NCI-H345 treated with DMSO at 0.1 percent for 48 hours (cell line): ENCODE measurements around the gene MARCHF7.

ENCODE experiments used
- DNase-seq: peaks from one replicate; lab custom pipeline; 2025; ENCODE audit not compliant: unreplicated experiment; lab: John Stamatoyannopoulos, UW

The MARCHF7 gene

GRCh38 chr2:159759577-159759976 is 47.3 kb downstream of the MARCHF7 start:
- DNase-seq: no peak

DNA sequence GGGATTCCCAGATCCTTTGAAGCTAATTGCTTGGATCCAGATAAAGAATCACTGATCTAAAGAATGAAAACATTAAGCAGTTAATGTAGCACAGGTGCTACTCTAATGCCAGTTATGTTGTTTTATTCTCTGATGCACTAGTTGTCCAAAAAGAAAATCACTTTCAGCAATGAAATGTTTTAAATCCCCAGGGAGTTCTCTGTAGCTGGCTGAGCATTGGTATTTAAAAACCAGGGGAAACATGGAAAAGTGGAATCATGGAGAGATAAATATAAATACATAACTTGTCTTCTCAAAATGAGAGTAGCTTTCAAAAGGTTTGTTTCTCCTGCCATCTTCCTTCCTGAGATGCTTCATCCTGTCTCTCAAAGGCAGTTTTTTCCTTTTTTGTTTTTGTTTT is 48.0 kb downstream of the MARCHF7 start:
- DNase-seq: no peak

GRCh38 chr2:159762075-159762474 is 49.8 kb downstream of the MARCHF7 start:
- no peak for DNase-seq
